ENCODE measurements around the gene IFNA1. TPM values are rescaled to one million over a fixed set of nuclear protein-coding genes. Genes with fewer than 3 reads are reported as not detected.

Gene IFNA1
- total RNA-seq (2014; rRNA removed; shearing (Covaris generic)): not detected in 2 replicates

DNA sequence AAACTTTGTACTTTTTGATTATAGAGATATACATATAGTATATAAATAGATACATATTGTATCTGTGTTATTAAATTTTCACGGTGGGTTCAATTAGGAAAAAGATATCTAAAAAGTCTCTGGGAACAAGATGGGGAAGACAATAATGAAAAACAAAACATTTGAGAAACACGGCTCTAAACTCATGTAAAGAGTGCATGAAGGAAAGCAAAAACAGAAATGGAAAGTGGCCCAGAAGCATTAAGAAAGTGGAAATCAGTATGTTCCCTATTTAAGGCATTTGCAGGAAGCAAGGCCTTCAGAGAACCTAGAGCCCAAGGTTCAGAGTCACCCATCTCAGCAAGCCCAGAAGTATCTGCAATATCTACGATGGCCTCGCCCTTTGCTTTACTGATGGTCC lies at the start of gene IFNA1:
Gene IFNA1, plus strand, starts transcription at position 301 of the 400 bp plus-strand sequence. Its CDS starts 69 bp downstream, at position 370.
- no peak for DNase-seq
- no peaks in the 10 kb centered on the region for H3K4me1 ChIP-seq
- no peaks in the 10 kb centered on the region for H3K27me3 ChIP-seq
- no peaks in the 10 kb centered on the region for H3K9me3 ChIP-seq (replicated peaks)
- no peak within 1 kb of the TSS for H3K27ac ChIP-seq
- no peaks in the 10 kb centered on the region for H3K36me3 ChIP-seq
- no peak within 1 kb of the TSS for H3K4me3 ChIP-seq

DNA sequence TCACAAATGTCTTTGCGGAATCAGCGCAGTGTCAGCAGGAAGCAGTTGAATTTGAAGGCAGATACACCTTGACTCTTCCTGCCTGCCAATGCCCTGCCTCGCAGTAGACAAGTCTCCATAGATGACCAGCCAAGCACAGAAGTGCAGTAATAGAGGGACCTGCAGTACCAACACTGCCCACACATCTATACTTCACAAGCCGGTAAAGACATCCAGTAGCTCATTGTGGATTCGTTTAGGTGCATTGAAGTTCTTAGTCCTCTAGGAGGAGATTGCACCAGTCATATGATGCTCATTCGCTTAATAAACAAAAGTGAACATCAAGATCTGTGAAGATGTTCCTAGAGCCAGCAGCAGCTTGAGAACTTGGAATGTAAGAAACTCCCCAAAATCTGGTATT lies 48.0 kb upstream of the IFNA1 start:
- H3K36me3 ChIP-seq: no peaks in the 10 kb centered on the region
- H3K9me3 ChIP-seq (replicated peaks): no peaks in the 10 kb centered on the region
- peak in 1 of 2 experiments; percentile 11 for DNase-seq
- H3K4me1 ChIP-seq: no peaks in the 10 kb centered on the region
- no peak overlapping the region for H3K4me3 ChIP-seq
- H3K27me3 ChIP-seq: 0 out of 2 replicates have a peak, but pooled peaks cover 5% of the 10 kb centered on the region
- no peak overlapping the region for H3K27ac ChIP-seq

DNA sequence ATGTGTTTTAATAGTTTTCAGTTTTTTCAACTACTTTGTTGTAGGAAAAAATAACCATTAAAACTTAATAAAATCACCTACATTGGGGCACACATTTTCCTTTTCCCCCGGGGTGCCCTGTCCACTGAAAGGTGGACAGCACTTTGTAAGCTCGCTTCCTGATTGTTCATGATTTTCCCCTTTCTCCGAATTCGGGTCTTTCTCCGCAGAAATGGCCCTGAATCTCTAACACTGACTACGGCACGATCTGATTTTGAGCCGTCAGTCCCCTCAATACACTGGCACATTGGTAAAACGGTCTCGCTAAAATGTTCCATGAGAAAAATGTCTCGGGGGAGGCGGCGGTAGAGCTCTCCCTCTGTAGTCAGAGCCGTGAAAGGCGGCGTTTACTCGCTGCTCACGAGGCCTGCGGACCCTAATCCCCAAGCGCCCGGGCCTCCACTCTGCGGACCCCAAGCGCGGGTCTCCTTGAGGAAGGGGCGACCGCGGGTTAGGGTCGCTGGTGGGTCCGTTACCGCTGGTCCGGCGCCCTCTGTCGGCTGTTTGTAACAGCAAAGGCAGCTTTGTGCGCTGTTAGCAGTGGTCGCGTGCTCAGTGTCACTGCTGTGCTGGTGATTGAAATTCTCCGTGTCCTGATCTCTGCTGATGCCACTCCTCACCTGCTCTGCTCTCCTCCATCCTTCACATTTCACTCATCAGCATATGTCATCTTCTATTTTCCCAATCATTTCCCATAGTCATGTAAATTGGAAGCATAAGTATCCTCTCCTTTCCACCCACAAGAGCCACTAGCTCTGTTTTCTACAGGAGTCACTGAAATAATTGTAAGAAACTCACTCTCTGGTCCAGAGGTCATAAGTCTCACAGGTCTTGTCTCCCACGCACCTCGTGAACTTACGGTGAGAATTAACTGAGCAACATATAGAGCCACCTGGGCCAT lies 44.2 kb upstream of the IFNA1 start:
- H3K4me3 ChIP-seq: peak overlapping the region; percentile 56
- H3K27me3 ChIP-seq: 0 out of 2 replicates have a peak, but pooled peaks cover 5% of the 10 kb centered on the region
- H3K4me1 ChIP-seq: no peaks in the 10 kb centered on the region
- peak; percentile 21 to 60 for DNase-seq
- H3K27ac ChIP-seq: no peak overlapping the region
- no peaks in the 10 kb centered on the region for H3K36me3 ChIP-seq
- no peaks in the 10 kb centered on the region for H3K9me3 ChIP-seq (replicated peaks)

DNA sequence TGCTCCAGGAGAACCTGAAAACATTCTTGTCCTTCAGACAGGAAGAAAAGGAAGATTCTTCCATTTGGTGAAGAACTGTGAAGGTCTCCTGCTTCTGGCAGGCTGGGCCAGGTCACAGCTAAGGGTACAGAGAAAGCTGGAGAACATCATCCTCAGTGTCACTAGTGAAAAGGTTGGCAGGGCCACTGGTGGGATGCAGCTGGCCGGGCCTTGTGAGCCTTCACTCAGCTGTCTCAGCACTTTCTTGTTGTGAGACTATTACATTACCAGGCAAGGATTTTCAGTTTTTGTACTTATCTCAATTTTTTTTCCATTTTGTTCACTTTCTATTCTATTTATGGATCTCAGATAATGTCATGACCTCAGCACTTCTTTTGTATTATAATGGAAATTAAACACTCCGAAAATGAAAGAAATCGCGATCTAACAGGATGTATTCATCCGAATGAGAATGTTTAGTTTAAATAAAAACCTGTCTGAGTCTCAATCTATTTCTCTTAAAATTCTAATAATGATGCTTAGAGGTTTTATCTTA lies 41.2 kb upstream of the IFNA1 start:
- no peaks in the 10 kb centered on the region for H3K36me3 ChIP-seq
- no peak for DNase-seq
- no peak overlapping the region for H3K27ac ChIP-seq
- H3K4me3 ChIP-seq: no peak overlapping the region
- H3K27me3 ChIP-seq: no peaks in the 10 kb centered on the region
- H3K4me1 ChIP-seq: no peaks in the 10 kb centered on the region
- no peaks in the 10 kb centered on the region for H3K9me3 ChIP-seq (replicated peaks)

DNA sequence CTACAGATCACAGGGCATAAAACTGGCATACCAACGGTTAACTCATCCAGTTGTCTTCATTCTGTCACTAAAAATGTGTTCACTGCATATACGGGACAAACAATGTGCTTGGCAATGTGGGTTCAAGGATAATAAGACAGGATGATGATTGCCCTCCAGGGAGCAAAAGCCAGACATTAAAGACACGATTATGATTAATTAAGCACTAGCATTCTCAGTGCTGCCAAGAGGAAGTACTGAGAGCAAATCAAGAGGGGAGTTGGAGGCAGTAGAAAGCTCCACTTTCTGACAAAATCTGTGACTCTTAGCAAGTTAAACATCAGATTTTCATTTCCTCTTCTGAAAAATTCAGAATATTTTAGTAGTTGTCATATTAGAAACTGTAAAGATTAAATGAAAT lies 40.3 kb upstream of the IFNA1 start:
- no peak overlapping the region for H3K4me3 ChIP-seq
- no peaks in the 10 kb centered on the region for H3K36me3 ChIP-seq
- DNase-seq: no peak
- H3K27me3 ChIP-seq: no peaks in the 10 kb centered on the region
- H3K27ac ChIP-seq: no peak overlapping the region
- H3K9me3 ChIP-seq (replicated peaks): no peaks in the 10 kb centered on the region
- no peaks in the 10 kb centered on the region for H3K4me1 ChIP-seq

DNA sequence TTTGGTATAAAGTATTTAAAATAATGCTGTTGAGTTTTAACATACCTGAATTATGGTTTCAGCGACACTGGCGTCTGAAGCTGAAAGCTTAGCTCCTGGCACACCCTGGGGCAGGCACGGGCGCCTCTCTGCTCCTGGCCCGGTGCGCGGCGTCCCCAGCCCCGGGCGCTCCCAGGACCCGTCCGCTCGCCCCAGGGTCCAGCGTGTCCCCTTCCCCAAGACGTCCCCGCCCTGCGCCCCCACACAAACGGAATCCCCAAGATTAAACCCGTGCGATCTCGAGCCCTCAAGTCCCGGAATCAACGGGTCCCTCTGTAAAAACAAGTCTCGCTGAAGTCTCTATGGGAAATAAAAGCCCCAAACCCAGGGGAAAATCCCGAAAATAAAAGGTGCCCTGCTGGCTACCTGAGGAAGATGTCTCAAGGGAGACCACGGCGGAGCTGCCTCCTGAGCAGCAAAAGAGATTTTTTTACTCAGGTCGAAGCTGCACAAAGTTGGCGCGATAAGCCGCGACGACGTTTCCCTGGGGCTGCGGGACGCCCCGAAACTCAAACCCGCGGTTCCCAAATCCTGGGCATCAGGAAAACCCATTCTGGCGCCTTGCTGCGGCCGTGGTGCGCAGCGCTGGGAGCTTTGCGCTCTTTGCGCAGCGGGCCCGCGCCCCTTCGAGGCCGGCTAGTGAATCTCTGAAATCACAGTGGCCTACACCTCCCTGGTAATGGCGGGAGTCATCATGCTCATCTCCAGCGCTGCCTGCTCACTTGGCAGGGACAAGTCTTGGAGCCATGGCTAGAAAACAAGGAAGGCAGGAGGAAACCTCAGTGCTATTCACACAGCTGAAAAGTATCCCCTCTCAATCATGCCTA lies 37.6 kb upstream of the IFNA1 start:
- H3K4me3 ChIP-seq: no peak overlapping the region
- H3K27me3 ChIP-seq: no peaks in the 10 kb centered on the region
- no peaks in the 10 kb centered on the region for H3K4me1 ChIP-seq
- no peaks in the 10 kb centered on the region for H3K9me3 ChIP-seq (replicated peaks)
- no peaks in the 10 kb centered on the region for H3K36me3 ChIP-seq
- H3K27ac ChIP-seq: no peak overlapping the region
- no peak for DNase-seq

DNA sequence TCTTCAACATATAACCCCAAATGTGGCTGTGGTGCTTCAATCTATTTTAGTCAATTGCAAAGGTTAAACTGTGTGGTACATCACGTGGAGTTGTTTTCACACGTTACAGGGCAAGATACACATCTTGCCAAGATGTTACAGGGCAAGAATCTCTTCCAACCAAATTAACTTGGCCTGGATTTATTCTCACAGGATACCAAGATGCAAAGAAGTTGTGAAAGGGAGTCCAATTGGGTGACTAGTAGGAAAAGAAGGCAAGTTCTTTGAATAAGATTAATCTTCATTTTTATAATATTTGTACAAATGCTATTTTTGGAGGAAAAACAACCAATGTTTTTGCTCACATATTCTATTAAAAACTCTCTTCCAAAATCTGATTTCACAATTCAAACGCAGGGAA lies 36.1 kb upstream of the IFNA1 start:
- Histone ChIP-seq H3K9me3 (replicated peaks) (no peaks in the 10 kb centered on the region), H3K27ac (no peak overlapping the region), H3K4me3 (no peak overlapping the region), H3K4me1 (no peaks in the 10 kb centered on the region), H3K36me3 (no peaks in the 10 kb centered on the region), H3K27me3 (no peaks in the 10 kb centered on the region)
- no peak for DNase-seq

DNA sequence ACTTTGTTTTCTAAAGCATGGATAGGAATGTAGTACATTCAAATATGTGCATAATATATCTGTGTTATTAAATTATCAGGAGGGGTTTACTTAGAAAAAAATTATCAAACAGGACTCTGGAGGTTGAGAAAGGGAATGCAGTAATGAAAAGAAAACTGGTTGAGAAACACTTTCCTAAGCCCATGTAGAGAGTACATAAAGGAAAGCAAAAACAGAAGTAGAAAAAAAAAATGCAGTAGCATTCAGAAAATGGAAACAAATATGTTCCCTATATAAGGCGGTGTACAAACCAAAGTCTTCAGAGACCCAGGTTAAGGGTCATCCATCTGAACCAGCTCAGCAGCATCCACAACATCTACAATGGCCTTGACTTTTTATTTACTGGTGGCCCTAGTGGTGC lies 31.4 kb upstream of the IFNA1 start, which contains the start of gene IFNA8:
Gene IFNA8, plus strand, starts transcription at position 301 of the 400 bp plus-strand sequence. Its CDS starts 60 bp downstream, at position 361.
- H3K4me1 ChIP-seq: no peaks in the 10 kb centered on the region
- H3K27me3 ChIP-seq: no peaks in the 10 kb centered on the region; the same call in 1 of the 2 replicates
- no peak for DNase-seq
- no peak within 1 kb of the TSS for H3K4me3 ChIP-seq
- no peaks in the 10 kb centered on the region for H3K9me3 ChIP-seq (replicated peaks)
- no peak within 1 kb of the TSS for H3K27ac ChIP-seq
- no peaks in the 10 kb centered on the region for H3K36me3 ChIP-seq

DNA sequence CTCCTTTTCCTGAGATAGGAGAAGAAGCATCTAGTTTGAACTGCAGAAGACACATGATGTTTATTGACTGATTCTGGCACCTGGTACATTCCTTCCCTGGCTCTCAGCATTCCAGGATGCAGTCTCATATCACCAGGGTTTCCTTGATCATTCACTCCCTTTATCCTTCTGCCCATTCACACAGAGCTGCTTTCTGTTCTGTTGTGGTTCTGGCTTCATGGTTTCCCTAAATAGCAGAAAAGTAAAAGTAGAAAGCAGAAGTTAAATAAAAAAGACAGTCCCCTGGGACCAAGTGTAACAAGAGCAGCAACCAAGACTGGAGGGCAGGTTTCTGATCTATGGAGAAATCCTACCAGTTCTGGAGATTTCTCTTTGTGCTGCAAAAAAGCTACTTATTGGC lies 28.1 kb upstream of the IFNA1 start:
- Histone ChIP-seq H3K9me3 (replicated peaks) (no peaks in the 10 kb centered on the region), H3K27me3 (no peaks in the 10 kb centered on the region; the same call in 1 of the 2 replicates), H3K27ac (no peak overlapping the region), H3K4me1 (no peaks in the 10 kb centered on the region), H3K4me3 (no peak overlapping the region), H3K36me3 (no peaks in the 10 kb centered on the region)
- peak in 1 of 2 experiments; percentile 5 for DNase-seq

DNA sequence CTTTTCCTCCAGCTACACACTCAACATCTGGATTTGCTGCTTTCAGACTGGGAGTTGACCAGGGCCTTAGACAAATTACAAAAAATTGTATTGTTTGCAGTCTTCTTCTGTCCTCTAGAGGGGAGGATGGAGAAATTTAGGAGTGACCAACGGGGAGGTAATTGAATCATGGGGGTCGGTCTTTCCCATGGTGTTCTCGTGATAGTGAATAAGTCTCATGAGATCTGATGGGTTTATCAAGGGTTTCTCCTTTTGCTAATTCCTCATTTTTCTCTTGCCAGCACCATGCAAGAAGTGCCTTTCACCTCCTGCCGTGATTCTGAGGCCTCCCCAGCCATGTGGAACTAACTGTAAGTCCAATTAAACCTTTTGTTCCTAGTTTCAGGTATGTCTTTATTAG lies 27.1 kb upstream of the IFNA1 start:
- no peak overlapping the region for H3K27ac ChIP-seq
- DNase-seq: no peak
- H3K9me3 ChIP-seq (replicated peaks): no peaks in the 10 kb centered on the region
- H3K27me3 ChIP-seq: no peaks in the 10 kb centered on the region; the same call in 1 of the 2 replicates
- no peak overlapping the region for H3K4me3 ChIP-seq
- H3K36me3 ChIP-seq: no peaks in the 10 kb centered on the region
- H3K4me1 ChIP-seq: no peaks in the 10 kb centered on the region

DNA sequence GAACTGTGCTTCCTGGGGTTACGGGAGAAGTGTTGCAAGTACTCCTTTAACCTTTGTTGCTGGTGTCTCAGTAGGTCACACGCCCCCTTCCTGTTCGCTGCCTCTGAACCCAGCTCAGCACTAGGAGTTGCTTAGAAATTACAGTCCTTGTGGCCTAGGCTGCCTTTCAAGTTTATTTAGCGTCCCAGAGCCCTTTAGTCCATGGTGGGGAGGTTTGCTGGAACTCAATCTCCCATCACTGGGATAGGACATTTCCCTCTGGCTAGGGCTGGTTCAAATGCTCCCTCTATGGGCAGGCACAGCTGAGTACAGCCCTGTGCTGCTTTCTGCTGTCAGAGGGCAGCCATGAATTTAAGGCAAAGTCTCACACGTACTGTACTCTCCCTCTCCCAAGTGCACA lies 26.6 kb upstream of the IFNA1 start:
- DNase-seq: peak in 1 of 2 experiments; percentile 7

DNA sequence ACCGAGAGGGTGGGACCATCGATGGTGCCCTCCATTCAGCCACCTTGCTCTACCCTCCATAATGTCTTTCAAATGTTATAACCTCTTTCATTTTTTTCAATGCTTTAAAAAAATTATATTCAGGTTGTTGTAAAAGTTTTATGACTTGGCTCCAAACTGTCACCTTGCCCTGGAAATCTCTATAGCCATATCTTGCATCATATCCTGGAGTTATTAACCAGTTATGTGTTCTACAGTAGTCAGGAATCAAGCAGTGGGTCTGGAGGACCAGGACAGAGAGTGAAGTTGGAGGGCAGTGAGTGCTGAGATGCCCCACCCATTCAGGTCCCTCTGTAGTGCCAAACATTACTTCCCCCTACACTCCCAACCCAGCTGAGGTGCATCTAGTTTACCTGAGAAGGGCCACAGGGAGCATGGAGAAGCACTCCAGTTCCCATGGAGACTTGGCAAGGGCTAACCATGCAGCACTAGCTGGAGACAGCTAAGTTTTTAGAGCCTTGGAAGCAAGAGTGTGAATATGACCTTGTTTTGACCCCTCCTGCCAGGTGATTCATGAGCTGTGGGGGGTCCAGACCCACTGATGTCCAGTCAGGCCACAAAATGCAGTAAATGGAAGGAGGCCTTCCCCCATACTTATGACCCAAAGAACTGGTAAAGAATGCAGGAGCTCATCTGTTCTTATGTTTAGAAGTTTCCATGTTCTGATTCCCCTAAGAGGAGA lies 25.9 kb upstream of the IFNA1 start:
- Histone ChIP-seq H3K27me3 (no peaks in the 10 kb centered on the region; the same call in 1 of the 2 replicates), H3K4me3 (no peak overlapping the region), H3K27ac (no peak overlapping the region), H3K4me1 (no peaks in the 10 kb centered on the region), H3K36me3 (no peaks in the 10 kb centered on the region), H3K9me3 (replicated peaks) (no peaks in the 10 kb centered on the region)
- no peak for DNase-seq

More for the DNA sequence above, 26.6 kb upstream of the IFNA1 start:
- Histone ChIP-seq H3K36me3 (no peaks in the 10 kb centered on the region), H3K27ac (no peak overlapping the region), H3K4me3 (no peak overlapping the region), H3K9me3 (replicated peaks) (no peaks in the 10 kb centered on the region), H3K4me1 (no peaks in the 10 kb centered on the region), H3K27me3 (no peaks in the 10 kb centered on the region; the same call in 1 of the 2 replicates)

DNA sequence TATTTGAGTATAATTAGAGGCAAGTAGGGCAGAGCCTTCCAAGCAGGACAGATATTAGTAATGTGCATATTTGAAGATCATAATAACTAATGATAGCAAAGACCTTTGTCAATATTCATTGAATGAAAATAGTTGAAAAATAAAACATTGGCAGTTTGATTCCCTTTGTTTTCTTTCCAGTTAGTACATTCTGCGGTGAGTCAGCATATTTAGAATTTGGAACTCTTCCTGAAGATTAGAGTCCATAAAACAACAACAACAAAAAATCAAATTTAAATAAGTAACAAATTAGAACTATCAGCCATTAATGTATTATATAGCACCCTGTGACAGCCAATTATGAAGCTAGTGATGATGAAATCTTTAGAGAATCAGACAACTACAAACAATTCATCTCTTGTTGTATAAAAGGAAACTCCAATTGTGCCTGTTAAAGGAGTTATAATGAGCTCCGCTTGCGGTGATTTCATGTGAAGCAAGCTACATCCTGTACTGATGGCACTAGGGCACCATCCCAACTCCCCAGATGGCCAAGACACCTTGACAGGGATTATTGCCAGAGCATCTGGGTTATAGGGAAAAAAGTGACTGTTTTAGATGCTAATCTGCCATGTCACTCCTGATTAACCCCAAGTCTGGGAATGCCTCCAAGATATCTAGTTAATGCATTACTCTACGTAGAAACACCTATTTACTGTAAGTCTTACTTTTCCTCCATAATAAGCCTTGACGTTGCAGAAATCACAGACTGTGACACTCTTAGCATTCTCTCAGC lies 24.6 kb upstream of the IFNA1 start:
- Histone ChIP-seq H3K4me1 (no peaks in the 10 kb centered on the region), H3K9me3 (replicated peaks) (no peaks in the 10 kb centered on the region), H3K36me3 (no peaks in the 10 kb centered on the region), H3K27ac (no peak overlapping the region), H3K27me3 (no peaks in the 10 kb centered on the region; the same call in 1 of the 2 replicates), H3K4me3 (no peak overlapping the region)
- DNase-seq: no peak
